Activated B cell treated with CpG ODN at 0.5 μM for 24 hours (primary cell): ENCODE measurements around the gene RCOR1. TPM values are rescaled to one million over a fixed set of nuclear protein-coding genes. Genes with fewer than 3 reads are reported as not detected.
"Not testable (repeated sequence)": the region's sequence is repeated elsewhere in the genome, so short reads cannot be mapped to it uniquely, and the experiment has no call there.

Experiments
- ATAC-seq: fragments of 200-7000 bp; cut with Tn5 transposase; one replicate; pipeline ENCODE4 v1.10.0; 2021; ENCODE audit warnings: low read depth, mild to moderate bottlenecking, moderate library complexity
- CTCF ChIA-PET: fragments of 350-600 bp; sonication (Branson Sonifier 250); formaldehyde crosslinking; loops from one replicate; lab custom pipeline; 2021; ENCODE audit warnings: antibody characterized with exemption; lab: Charles Lee
- POLR2A ChIA-PET: fragments of 350-600 bp; sonication (Branson Sonifier 250); formaldehyde crosslinking; loops from one replicate; lab custom pipeline; 2021; ENCODE audit warnings: antibody characterized with exemption; lab: Charles Lee
- DNase-seq: peaks from one replicate; pipeline ENCODE4 v3.0.0; 2022
- H3K27ac Mint-ChIP-seq: one replicate; pipeline ENCODE4 v1.8.0; 2020; ENCODE audit warnings: mixed read lengths
- H3K27me3 Mint-ChIP-seq: one replicate; pipeline ENCODE4 v1.8.0; 2021; ENCODE audit warnings: mixed read lengths
- H3K36me3 Mint-ChIP-seq: one replicate; pipeline ENCODE4 v1.8.0; 2021; ENCODE audit warnings: low read depth, mixed read lengths
- H3K4me1 Mint-ChIP-seq: one replicate; pipeline ENCODE4 v1.8.0; 2021; ENCODE audit warnings: mixed read lengths
- H3K4me3 Mint-ChIP-seq: one replicate; pipeline ENCODE4 v1.8.0; 2020; ENCODE audit warnings: mild to moderate bottlenecking, mixed read lengths
- H3K9me3 Mint-ChIP-seq: one replicate; pipeline ENCODE4 v1.8.0; 2020; ENCODE audit warnings: mixed read lengths
- intact Hi-C: fragments of 100-400 bp; cut with micrococcal nuclease; formaldehyde crosslinking; loops from one replicate; pipeline ENCODE4 v1.15.1; 2024
- total RNA-seq: library from RNA; stranded (reverse); gene quantifications from 2 replicates; pipeline ENCODE4 v1.2.3, GENCODE V29; 2022
- TF ChIP-seq, protein P1 (sequence below): fragments of 200-600 bp; IDR thresholded peaks from one replicate; pipeline ENCODE4 v1.8.0; 2022; ENCODE audit warnings: antibody characterized with exemption, mild to moderate bottlenecking

Gene RCOR1
- total RNA-seq, 1 donor from 2014 or later, result 23.0 TPM

DNA sequence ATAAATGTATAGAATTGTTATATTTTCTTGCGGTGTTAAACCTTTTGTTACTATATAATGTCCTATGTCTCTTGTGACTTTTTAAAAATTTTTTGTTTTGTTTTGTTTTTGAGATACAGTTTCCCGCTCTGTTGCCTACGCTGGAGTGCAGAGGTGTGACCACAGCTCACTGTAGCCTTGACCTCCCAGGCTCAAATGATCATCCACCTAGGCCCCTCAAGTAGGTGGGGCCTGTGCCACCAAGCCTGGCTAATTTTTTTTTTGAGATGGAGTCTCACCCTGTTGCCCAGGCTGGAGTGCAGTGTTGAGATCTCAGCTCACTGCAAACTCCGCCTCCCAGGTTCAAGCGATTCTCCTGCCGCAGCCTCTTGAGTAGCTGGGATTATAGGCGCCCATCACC, 26.5 kb upstream of the RCOR1 start:
- DNase-seq (no peak), ATAC-seq (peak; percentile 23)
- Mint-ChIP-seq H3K4me3 (peak overlapping the region; percentile 12), H3K36me3 (no peaks in the 10 kb centered on the region), H3K27ac (peak overlapping the region; percentile 65), H3K4me1 (peaks cover 34% of the 10 kb centered on the region), H3K27me3 (no peaks in the 10 kb centered on the region), H3K9me3 (no peaks in the 10 kb centered on the region)
- intact Hi-C loops, result loop anchor here (1.0 kb wide), 3 partner anchors 11 to 42 kb away; no protein-coding TSS in a partner anchor
- POLR2A ChIA-PET, result interaction anchor here (0.6 to 2.0 kb wide), 7 partner anchors 7 to 254 kb away, joined by 3 to 14 read pairs (median 5); no protein-coding TSS in a partner anchor
- TF ChIP-seq, protein P1, sequence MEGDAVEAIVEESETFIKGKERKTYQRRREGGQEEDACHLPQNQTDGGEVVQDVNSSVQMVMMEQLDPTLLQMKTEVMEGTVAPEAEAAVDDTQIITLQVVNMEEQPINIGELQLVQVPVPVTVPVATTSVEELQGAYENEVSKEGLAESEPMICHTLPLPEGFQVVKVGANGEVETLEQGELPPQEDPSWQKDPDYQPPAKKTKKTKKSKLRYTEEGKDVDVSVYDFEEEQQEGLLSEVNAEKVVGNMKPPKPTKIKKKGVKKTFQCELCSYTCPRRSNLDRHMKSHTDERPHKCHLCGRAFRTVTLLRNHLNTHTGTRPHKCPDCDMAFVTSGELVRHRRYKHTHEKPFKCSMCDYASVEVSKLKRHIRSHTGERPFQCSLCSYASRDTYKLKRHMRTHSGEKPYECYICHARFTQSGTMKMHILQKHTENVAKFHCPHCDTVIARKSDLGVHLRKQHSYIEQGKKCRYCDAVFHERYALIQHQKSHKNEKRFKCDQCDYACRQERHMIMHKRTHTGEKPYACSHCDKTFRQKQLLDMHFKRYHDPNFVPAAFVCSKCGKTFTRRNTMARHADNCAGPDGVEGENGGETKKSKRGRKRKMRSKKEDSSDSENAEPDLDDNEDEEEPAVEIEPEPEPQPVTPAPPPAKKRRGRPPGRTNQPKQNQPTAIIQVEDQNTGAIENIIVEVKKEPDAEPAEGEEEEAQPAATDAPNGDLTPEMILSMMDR, result no peak
- CTCF ChIA-PET, result interaction anchor here (1.2 kb wide), 1 partner anchor 41 kb away, joined by 4 read pairs; no protein-coding TSS in a partner anchor

DNA sequence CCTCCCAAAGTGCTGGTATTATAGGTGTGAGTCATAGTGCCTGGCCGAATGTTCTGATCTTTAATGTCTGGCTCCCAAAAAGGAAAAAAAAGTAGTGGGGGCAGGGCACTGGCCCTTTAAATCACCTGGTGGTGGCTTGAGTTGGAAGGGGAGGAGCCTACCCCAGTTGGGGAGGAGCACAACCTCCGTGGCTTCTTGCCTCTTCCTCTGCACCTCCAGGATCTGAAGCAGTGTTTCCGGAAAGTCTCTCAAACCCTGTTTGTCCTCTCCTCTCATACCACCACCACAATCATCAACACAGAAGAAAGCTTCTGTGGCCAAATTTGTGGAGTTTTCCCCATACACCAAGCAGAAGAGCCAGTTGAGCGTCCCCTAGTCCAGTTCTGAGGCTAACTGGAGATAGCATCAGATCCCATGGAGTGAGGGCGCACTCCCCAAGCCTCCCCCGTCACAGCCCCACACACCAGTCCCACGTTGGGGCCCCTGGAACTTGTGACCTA, 24.3 kb upstream of the RCOR1 start:
- H3K36me3 Mint-ChIP-seq, result no peaks in the 10 kb centered on the region
- no peak for DNase-seq
- intact Hi-C loops, result no loop called here
- H3K27me3 Mint-ChIP-seq, result no peaks in the 10 kb centered on the region
- ChIA-PET POLR2A (interaction anchor here (0.9 kb wide), 1 partner anchor 23 kb away, joined by 3 read pairs; no protein-coding TSS in a partner anchor), CTCF (no interaction called here)
- peak overlapping the region; percentile 62 for H3K27ac Mint-ChIP-seq
- peaks cover 32% of the 10 kb centered on the region for H3K4me1 Mint-ChIP-seq
- TF ChIP-seq, protein P1, result no peak
- H3K4me3 Mint-ChIP-seq, result peak overlapping the region; percentile 42
- peak; percentile 48 for ATAC-seq
- H3K9me3 Mint-ChIP-seq, result no peaks in the 10 kb centered on the region

DNA sequence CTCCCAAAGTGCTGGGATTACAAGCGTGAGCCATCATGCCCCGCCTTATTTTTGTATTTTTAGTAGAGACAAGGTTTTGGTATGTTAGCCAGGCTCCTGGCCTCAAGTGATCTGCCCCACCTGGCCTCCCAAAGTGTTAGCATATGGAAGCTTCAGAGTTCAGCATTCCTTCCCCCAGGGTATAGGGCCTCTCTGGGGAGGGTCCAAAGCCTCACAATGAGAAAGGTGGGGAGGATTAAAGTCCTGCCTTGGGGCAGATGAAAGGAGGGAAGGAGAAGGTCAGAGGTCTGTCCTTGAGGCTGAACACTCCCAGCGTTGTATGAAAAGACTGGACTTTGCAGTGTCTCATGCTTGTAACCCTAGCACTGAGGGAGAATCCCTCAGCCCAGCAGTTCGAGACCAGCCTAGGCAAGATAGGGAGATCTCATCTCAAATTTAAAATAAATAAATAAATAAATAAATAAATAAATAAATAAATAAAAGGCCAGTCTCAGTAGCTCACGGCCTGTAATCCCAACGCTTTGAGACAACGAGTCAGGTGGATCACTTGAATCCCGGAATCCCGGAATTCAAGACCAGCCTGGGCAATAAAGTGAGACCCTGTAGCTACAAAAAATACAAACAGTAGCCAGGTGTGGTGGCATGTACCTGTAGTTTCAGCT, 22.0 kb upstream of the RCOR1 start:
- H3K9me3 Mint-ChIP-seq, result no peaks in the 10 kb centered on the region
- no peaks in the 10 kb centered on the region for H3K27me3 Mint-ChIP-seq
- TF ChIP-seq, protein P1, result no peak
- H3K4me1 Mint-ChIP-seq, result peaks cover 38% of the 10 kb centered on the region
- no peaks in the 10 kb centered on the region for H3K36me3 Mint-ChIP-seq
- no peak overlapping the region for H3K4me3 Mint-ChIP-seq
- intact Hi-C loops, result no loop called here
- DNase-seq (no peak), ATAC-seq (no peak)
- no peak overlapping the region for H3K27ac Mint-ChIP-seq
- POLR2A ChIA-PET, result interaction anchor here (1.0 kb wide), 1 partner anchor 21 kb away, joined by 3 read pairs; no protein-coding TSS in a partner anchor
- CTCF ChIA-PET, result no interaction called here

DNA sequence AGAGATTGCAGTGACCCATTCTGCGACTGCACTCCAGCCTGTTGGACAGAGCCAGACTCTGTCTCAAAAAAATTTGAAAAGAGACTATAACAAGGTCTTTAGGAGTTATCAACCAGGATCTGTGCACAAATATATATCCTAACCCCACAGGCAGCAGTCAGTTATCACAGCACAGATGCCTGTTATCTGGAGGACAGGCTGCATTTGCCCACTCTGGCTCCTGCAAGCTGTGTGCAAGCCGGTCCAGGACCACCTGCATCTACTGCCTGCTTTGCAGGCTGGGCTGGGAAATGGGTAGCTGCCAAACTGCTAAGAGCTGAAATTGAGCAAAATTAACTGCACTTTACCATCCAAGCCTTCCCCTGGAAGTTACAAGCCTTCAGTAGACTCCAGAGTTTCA, 21.4 kb upstream of the RCOR1 start:
- DNase-seq (no peak), ATAC-seq (no peak)
- intact Hi-C loops, result no loop called here
- Mint-ChIP-seq H3K4me3 (no peak overlapping the region), H3K36me3 (no peaks in the 10 kb centered on the region), H3K27me3 (no peaks in the 10 kb centered on the region), H3K27ac (no peak overlapping the region), H3K4me1 (peaks cover 32% of the 10 kb centered on the region), H3K9me3 (no peaks in the 10 kb centered on the region)
- ChIA-PET POLR2A (no interaction called here), CTCF (interaction anchor here (1.5 kb wide), 1 partner anchor 23 kb away, joined by 4 read pairs; no protein-coding TSS in a partner anchor)
- TF ChIP-seq, protein P1, result no peak

DNA sequence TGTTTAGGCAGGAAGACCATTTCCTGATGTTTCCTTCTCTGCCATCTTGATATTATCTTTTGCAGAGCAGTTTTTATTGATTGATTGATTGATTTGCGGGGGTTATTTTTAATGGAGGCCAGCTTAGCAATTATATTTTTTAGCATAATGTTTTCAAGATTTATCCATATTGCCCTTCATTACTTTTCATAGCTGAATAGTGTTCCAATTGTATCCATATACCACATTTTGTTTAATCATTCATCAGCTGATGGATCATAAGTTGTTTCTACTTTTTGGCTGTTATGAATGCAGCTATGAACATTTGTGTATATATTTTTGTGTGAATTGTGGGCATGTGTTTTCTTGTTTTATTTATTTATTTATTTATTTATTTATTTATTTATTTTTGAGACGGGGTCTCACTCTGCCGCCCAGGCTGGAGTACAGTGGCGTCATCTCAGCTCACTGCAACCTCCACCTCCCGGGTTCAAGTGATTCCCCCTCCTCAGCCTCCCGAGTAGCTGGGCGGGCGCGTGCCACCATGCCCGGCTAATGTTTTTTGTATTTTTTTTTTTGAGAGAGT, 20.9 kb upstream of the RCOR1 start:
- no peak overlapping the region for H3K27ac Mint-ChIP-seq
- ChIA-PET POLR2A (interaction anchor here (1.3 kb wide), 1 partner anchor 11 kb away, joined by 3 read pairs; no protein-coding TSS in a partner anchor), CTCF (interaction anchor here (1.5 to 2.4 kb wide), 2 partner anchors 23 to 47 kb away, joined by 4 to 6 read pairs; no protein-coding TSS in a partner anchor)
- intact Hi-C loops, result no loop called here
- no peaks in the 10 kb centered on the region for H3K36me3 Mint-ChIP-seq
- no peaks in the 10 kb centered on the region for H3K27me3 Mint-ChIP-seq
- H3K4me3 Mint-ChIP-seq, result no peak overlapping the region
- no peaks in the 10 kb centered on the region for H3K9me3 Mint-ChIP-seq
- ATAC-seq (no peak), DNase-seq (no peak)
- TF ChIP-seq, protein P1, result no peak
- peaks cover 28% of the 10 kb centered on the region for H3K4me1 Mint-ChIP-seq

DNA sequence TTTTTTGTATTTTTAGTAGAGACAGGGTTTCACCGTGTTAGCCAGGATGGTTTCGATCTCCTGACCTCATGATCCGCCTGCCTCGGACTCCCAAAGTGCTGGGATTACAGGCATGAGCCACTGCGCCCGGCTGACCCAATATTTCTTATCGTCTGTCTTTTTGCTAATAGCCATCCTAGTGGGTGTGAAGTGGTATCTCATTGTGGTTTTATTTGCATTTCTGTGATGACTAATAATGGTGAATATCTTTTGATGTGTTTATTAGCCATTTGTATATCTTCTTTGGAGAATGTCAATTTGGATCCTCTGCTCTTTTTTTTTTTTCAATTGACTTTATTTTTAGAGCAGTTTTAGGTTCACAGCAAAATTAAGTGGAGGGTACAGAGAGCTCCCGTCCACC, 19.3 kb upstream of the RCOR1 start:
- ChIA-PET CTCF (interaction anchor here (2.4 kb wide), 1 partner anchor 48 kb away, joined by 6 read pairs; no protein-coding TSS in a partner anchor), POLR2A (interaction anchor here (0.6 to 1.2 kb wide), 4 partner anchors 8 to 126 kb away, joined by 3 to 6 read pairs (median 4); no protein-coding TSS in a partner anchor)
- H3K9me3 Mint-ChIP-seq, DNase-seq, intact Hi-C loops, H3K4me3 Mint-ChIP-seq, ATAC-seq, H3K36me3 Mint-ChIP-seq, H3K27me3 Mint-ChIP-seq: not testable (repeated sequence)
- peaks cover 22% of the 10 kb centered on the region for H3K4me1 Mint-ChIP-seq
- H3K27ac Mint-ChIP-seq, result peak overlapping the region; percentile 59
